Glutamatergic neuron (in vitro differentiated cells): ENCODE results near the gene NATD1. TPM values are rescaled to one million over a fixed set of nuclear protein-coding genes. Genes with fewer than 3 reads are reported as not detected.

ENCODE experiments used
- DNase-seq: peaks from one replicate; pipeline ENCODE4 v3.0.0; 2022
- H3K27ac Mint-ChIP-seq: one replicate; pipeline ENCODE4 v1.8.0; 2020; ENCODE audit warnings: mild to moderate bottlenecking, mixed read lengths, inconsistent platforms; ENCODE audit not compliant: unreplicated experiment
- H3K27me3 Mint-ChIP-seq: one replicate; pipeline ENCODE4 v1.8.0; 2020; ENCODE audit warnings: mild to moderate bottlenecking, moderate library complexity, mixed read lengths, inconsistent platforms; ENCODE audit not compliant: unreplicated experiment
- H3K36me3 Mint-ChIP-seq: one replicate; pipeline ENCODE4 v1.8.0; 2020; ENCODE audit warnings: mild to moderate bottlenecking, mixed read lengths, inconsistent platforms; ENCODE audit not compliant: unreplicated experiment
- H3K4me1 Mint-ChIP-seq: one replicate; pipeline ENCODE4 v1.8.0; 2020; ENCODE audit warnings: mild to moderate bottlenecking, low read depth, mixed read lengths, inconsistent platforms; ENCODE audit not compliant: unreplicated experiment
- H3K4me3 Mint-ChIP-seq: one replicate; pipeline ENCODE4 v1.8.0; 2020; ENCODE audit warnings: mild to moderate bottlenecking, mixed read lengths, inconsistent platforms; ENCODE audit not compliant: unreplicated experiment
- H3K9me3 Mint-ChIP-seq: one replicate; pipeline ENCODE4 v1.8.0; 2020; ENCODE audit warnings: mild to moderate bottlenecking, moderate library complexity, mixed read lengths, inconsistent platforms; ENCODE audit not compliant: unreplicated experiment
- CTCF ChIP-seq: fragments of 200-600 bp; sonication (generic); IDR thresholded peaks from one replicate; pipeline ENCODE4 v1.5.0; 2021; ENCODE audit not compliant: partially characterized antibody, unreplicated experiment
- total RNA-seq: library from RNA; stranded (reverse); fragmentation: NEBNext Ultra II Directional; extraction: Animal tissue kit (Norgen Biotek cat#: 25700); gene quantifications from one replicate; pipeline ENCODE4 v1.2.1, GENCODE V29; 2021; ENCODE audit not compliant: unreplicated experiment

NATD1 gene
- total RNA-seq, 1 donor from 2014 or later: 45.9 TPM

- no peak for DNase-seq
- H3K36me3 Mint-ChIP-seq: no peaks in the 10 kb centered on the region
- no peak overlapping the region for H3K27ac Mint-ChIP-seq
- H3K4me1 Mint-ChIP-seq: peaks cover 26% of the 10 kb centered on the region
- no peak for TF ChIP-seq CTCF
- H3K9me3 Mint-ChIP-seq: peaks cover 29% of the 10 kb centered on the region
- peak overlapping the region; percentile 79 for H3K4me3 Mint-ChIP-seq
- H3K27me3 Mint-ChIP-seq: peaks cover 15% of the 10 kb centered on the region
Observed at GRCh38 chr17:21282850-21283249, 29.6 kb upstream of the NATD1 start.

- H3K27me3 Mint-ChIP-seq: peaks cover 18% of the 10 kb centered on the region
- H3K4me1 Mint-ChIP-seq: peaks cover 26% of the 10 kb centered on the region
- peak overlapping the region; percentile 52 for H3K4me3 Mint-ChIP-seq
- H3K27ac Mint-ChIP-seq: no peak overlapping the region
- H3K9me3 Mint-ChIP-seq: peaks cover 29% of the 10 kb centered on the region
- DNase-seq: no peak
- no peaks in the 10 kb centered on the region for H3K36me3 Mint-ChIP-seq
- no peak for TF ChIP-seq CTCF
Observed at GRCh38 chr17:21282231-21282630, 29.0 kb upstream of the NATD1 start.

- Mint-ChIP-seq H3K36me3 (no peaks in the 10 kb centered on the region), H3K9me3 (peaks cover 29% of the 10 kb centered on the region), H3K4me1 (peaks cover 21% of the 10 kb centered on the region), H3K27me3 (peaks cover 23% of the 10 kb centered on the region), H3K27ac (peak overlapping the region; percentile 54), H3K4me3 (peak overlapping the region; percentile 30)
- DNase-seq: peak; percentile 96
- peak; percentile 94 for TF ChIP-seq CTCF
Observed at GRCh38 chr17:21280081-21280518, 26.9 kb upstream of the NATD1 start.

- Mint-ChIP-seq H3K36me3 (no peaks in the 10 kb centered on the region), H3K27me3 (peaks cover 23% of the 10 kb centered on the region), H3K27ac (no peak overlapping the region), H3K9me3 (peaks cover 29% of the 10 kb centered on the region), H3K4me1 (peaks cover 21% of the 10 kb centered on the region), H3K4me3 (peak overlapping the region; percentile 6)
- TF ChIP-seq CTCF: no peak
- DNase-seq: no peak
Observed at GRCh38 chr17:21279582-21279981, 26.4 kb upstream of the NATD1 start.

GRCh38 chr17:21279198-21279535, 26.0 kb upstream of the NATD1 start:
- no peaks in the 10 kb centered on the region for H3K36me3 Mint-ChIP-seq
- H3K9me3 Mint-ChIP-seq: peaks cover 29% of the 10 kb centered on the region
- peaks cover 21% of the 10 kb centered on the region for H3K4me1 Mint-ChIP-seq
- TF ChIP-seq CTCF: no peak
- no peak overlapping the region for H3K27ac Mint-ChIP-seq
- H3K4me3 Mint-ChIP-seq: no peak overlapping the region
- no peak for DNase-seq
- peaks cover 23% of the 10 kb centered on the region for H3K27me3 Mint-ChIP-seq
